ENCODE results near the gene BBS10.

The BBS10 gene

DNA sequence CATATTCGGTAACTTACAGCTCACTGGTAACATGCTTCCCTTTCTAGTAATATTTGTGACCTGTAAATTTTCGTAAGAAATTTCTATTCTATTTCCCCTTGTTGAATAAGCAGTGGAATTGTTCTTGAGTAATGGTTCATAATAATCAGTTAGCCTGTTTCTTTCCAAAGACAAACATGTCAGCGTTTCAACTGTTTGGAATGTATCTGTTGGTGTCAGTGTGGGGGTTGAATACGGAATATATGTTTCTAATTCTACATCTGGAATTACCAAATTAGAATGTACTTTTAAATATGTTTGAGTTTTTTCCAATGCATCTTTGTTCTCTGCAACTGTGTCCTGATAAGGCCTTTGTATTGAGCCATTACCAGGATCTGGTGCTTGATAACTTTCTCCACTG is 2.0 kb downstream of the BBS10 start:
- no peak for DNase-seq
- no peak overlapping the region for H3K27ac ChIP-seq (ENCODE audit: low read depth, low read length)
- H3K79me2 ChIP-seq (ENCODE audit: control insufficient read depth, insufficient read depth, low read length, poor library complexity) = peaks cover 4% of the 10 kb centered on the region
- no peak overlapping the region for H2AFZ ChIP-seq (ENCODE audit: insufficient read depth, low read length, poor library complexity)
- no peak overlapping the region for H2AK5ac ChIP-seq (ENCODE audit: low read length)
- no peak overlapping the region for H3K4ac ChIP-seq (ENCODE audit: low read depth, low read length)
- H3K4me1 ChIP-seq (ENCODE audit: control insufficient read depth in 1 of 2, insufficient read depth in 2 of 2, low read length in 2 of 2) = peaks cover 3% of the 10 kb centered on the region in 2 experiments
- H3K79me1 ChIP-seq (ENCODE audit: low read length) = peaks cover 8% of the 10 kb centered on the region
- H2BK120ac ChIP-seq (ENCODE audit: insufficient read depth, low read length, poor library complexity) = no peak overlapping the region
- H2BK12ac ChIP-seq (ENCODE audit: low read length) = no peak overlapping the region
- no peak overlapping the region for H3K18ac ChIP-seq (ENCODE audit: low read length)
- H4K91ac ChIP-seq (ENCODE audit: low read depth, low read length) = no peak overlapping the region
- H2BK5ac ChIP-seq (ENCODE audit: low read depth, low read length, poor library complexity) = no peak overlapping the region
- no peak overlapping the region for H4K8ac ChIP-seq (ENCODE audit: low read depth, low read length)
- no peak overlapping the region for H3K4me3 ChIP-seq (ENCODE audit: low read depth, low read length)
- no peak overlapping the region for H3K4me2 ChIP-seq (ENCODE audit: low read length)
- no peak overlapping the region for H3K14ac ChIP-seq (ENCODE audit: low read length)
- no peak overlapping the region for H3K9ac ChIP-seq (ENCODE audit: low read length)
- no peaks in the 10 kb centered on the region for H3K27me3 ChIP-seq (ENCODE audit: insufficient read depth, low read length)
- no peaks in the 10 kb centered on the region for H3K9me3 ChIP-seq (ENCODE audit: insufficient read depth, low read depth, low read length)
- H3K23ac ChIP-seq (ENCODE audit: low read length) = no peak overlapping the region
- H4K12ac ChIP-seq (ENCODE audit: low read depth, low read length) = no peak overlapping the region
- no peaks in the 10 kb centered on the region for H3K36me3 ChIP-seq (ENCODE audit: control insufficient read depth in 1 of 2, insufficient read depth in 2 of 2, low read length in 2 of 2)
- WGBS (ENCODE audit: extremely low coverage, insufficient coverage, insufficient read length) = no CpG with 5 or more reads among the region's 4 CpGs

DNA sequence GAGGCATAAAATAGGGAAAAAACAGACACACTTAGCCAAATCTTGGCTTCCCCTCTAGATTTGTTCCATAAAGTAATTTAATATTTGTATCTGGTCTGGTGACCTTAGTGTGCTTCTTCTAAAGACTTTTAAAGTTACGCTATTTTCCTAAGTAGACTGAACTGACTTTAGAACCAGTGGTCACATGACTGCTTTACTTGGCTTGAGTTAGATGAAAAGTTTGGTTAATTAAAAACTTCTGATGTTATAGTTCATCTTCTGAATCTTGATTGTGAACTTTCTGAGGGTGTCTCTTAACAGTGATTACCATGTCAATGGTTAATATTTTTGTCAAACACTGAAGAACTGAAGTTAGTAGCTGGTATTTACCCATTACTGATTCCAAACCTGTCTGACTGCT is 2.6 kb downstream of the BBS10 start:
- H2BK5ac ChIP-seq (ENCODE audit: low read depth, low read length, poor library complexity) = no peak overlapping the region
- no peak overlapping the region for H3K4me2 ChIP-seq (ENCODE audit: low read length)
- H3K79me2 ChIP-seq (ENCODE audit: control insufficient read depth, insufficient read depth, low read length, poor library complexity) = peaks cover 4% of the 10 kb centered on the region
- no peaks in the 10 kb centered on the region for H3K36me3 ChIP-seq (ENCODE audit: control insufficient read depth in 1 of 2, insufficient read depth in 2 of 2, low read length in 2 of 2)
- no peak for DNase-seq
- no peaks in the 10 kb centered on the region for H3K9me3 ChIP-seq (ENCODE audit: insufficient read depth, low read depth, low read length)
- H3K4ac ChIP-seq (ENCODE audit: low read depth, low read length) = no peak overlapping the region
- no CpG with 5 or more reads among the region's 1 CpG for WGBS (ENCODE audit: extremely low coverage, insufficient coverage, insufficient read length)
- no peak overlapping the region for H3K18ac ChIP-seq (ENCODE audit: low read length)
- H3K4me3 ChIP-seq (ENCODE audit: low read depth, low read length) = no peak overlapping the region
- no peak overlapping the region for H2AFZ ChIP-seq (ENCODE audit: insufficient read depth, low read length, poor library complexity)
- no peak overlapping the region for H4K12ac ChIP-seq (ENCODE audit: low read depth, low read length)
- no peak overlapping the region for H4K91ac ChIP-seq (ENCODE audit: low read depth, low read length)
- H3K14ac ChIP-seq (ENCODE audit: low read length) = no peak overlapping the region
- no peak overlapping the region for H2BK120ac ChIP-seq (ENCODE audit: insufficient read depth, low read length, poor library complexity)
- H3K27me3 ChIP-seq (ENCODE audit: insufficient read depth, low read length) = no peaks in the 10 kb centered on the region
- peaks cover 3% of the 10 kb centered on the region in 2 experiments for H3K4me1 ChIP-seq (ENCODE audit: control insufficient read depth in 1 of 2, insufficient read depth in 2 of 2, low read length in 2 of 2)
- no peak overlapping the region for H4K8ac ChIP-seq (ENCODE audit: low read depth, low read length)
- H2BK12ac ChIP-seq (ENCODE audit: low read length) = no peak overlapping the region
- no peak overlapping the region for H2AK5ac ChIP-seq (ENCODE audit: low read length)
- peaks cover 8% of the 10 kb centered on the region for H3K79me1 ChIP-seq (ENCODE audit: low read length)
- no peak overlapping the region for H3K27ac ChIP-seq (ENCODE audit: low read depth, low read length)
- no peak overlapping the region for H3K9ac ChIP-seq (ENCODE audit: low read length)
- no peak overlapping the region for H3K23ac ChIP-seq (ENCODE audit: low read length)

DNA sequence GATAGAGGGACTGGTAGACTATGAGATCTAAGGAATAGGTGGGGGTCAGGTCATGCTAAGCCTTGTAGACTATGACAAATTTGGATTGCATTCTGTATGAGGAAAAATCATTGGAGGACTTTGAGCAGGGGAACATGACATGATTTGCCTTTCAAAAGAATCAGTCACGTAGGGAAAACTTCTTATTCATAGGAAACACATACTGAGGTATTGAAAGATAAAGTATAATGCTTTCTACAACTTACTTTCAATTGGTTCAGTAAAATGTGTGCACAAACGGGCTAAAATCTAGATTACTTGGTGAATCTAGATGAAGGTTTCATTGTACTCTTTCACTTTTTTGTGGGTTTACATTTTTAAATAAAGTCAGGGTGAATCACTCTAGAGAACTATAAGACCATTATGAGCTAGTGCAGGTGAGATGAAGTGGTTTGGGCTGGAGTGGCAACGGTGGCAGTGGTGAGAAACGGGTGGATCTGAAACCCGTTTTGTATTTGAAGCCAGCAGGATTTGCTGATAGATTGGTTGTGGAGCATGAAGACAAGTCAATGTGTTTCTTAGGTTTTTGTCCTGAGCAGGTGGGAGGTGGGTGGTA is 6.7 kb downstream of the BBS10 start:
- H3K79me2 ChIP-seq (ENCODE audit: control insufficient read depth, insufficient read depth, low read length, poor library complexity) = no peaks in the 10 kb centered on the region
- H2BK5ac ChIP-seq (ENCODE audit: low read depth, low read length, poor library complexity) = no peak overlapping the region
- H2BK120ac ChIP-seq (ENCODE audit: insufficient read depth, low read length, poor library complexity) = no peak overlapping the region
- H3K4me3 ChIP-seq (ENCODE audit: low read depth, low read length) = no peak overlapping the region
- WGBS (ENCODE audit: extremely low coverage, insufficient coverage, insufficient read length) = no CpG with 5 or more reads among the region's 5 CpGs
- H3K27me3 ChIP-seq (ENCODE audit: insufficient read depth, low read length) = no peaks in the 10 kb centered on the region
- H3K14ac ChIP-seq (ENCODE audit: low read length) = no peak overlapping the region
- H3K9me3 ChIP-seq (ENCODE audit: insufficient read depth, low read depth, low read length) = no peaks in the 10 kb centered on the region
- DNase-seq = no peak
- H2BK12ac ChIP-seq (ENCODE audit: low read length) = no peak overlapping the region
- no peak overlapping the region for H4K91ac ChIP-seq (ENCODE audit: low read depth, low read length)
- H2AK5ac ChIP-seq (ENCODE audit: low read length) = no peak overlapping the region
- H3K4me1 ChIP-seq (ENCODE audit: control insufficient read depth in 1 of 2, insufficient read depth in 2 of 2, low read length in 2 of 2) = no peaks in the 10 kb centered on the region
- no peak overlapping the region for H3K23ac ChIP-seq (ENCODE audit: low read length)
- H3K27ac ChIP-seq (ENCODE audit: low read depth, low read length) = no peak overlapping the region
- no peak overlapping the region for H3K9ac ChIP-seq (ENCODE audit: low read length)
- no peak overlapping the region for H3K18ac ChIP-seq (ENCODE audit: low read length)
- H4K12ac ChIP-seq (ENCODE audit: low read depth, low read length) = no peak overlapping the region
- no peak overlapping the region for H3K4ac ChIP-seq (ENCODE audit: low read depth, low read length)
- H3K79me1 ChIP-seq (ENCODE audit: low read length) = no peaks in the 10 kb centered on the region
- no peak overlapping the region for H4K8ac ChIP-seq (ENCODE audit: low read depth, low read length)
- H2AFZ ChIP-seq (ENCODE audit: insufficient read depth, low read length, poor library complexity) = no peak overlapping the region
- H3K4me2 ChIP-seq (ENCODE audit: low read length) = no peak overlapping the region
- no peaks in the 10 kb centered on the region for H3K36me3 ChIP-seq (ENCODE audit: control insufficient read depth in 1 of 2, insufficient read depth in 2 of 2, low read length in 2 of 2)

DNA sequence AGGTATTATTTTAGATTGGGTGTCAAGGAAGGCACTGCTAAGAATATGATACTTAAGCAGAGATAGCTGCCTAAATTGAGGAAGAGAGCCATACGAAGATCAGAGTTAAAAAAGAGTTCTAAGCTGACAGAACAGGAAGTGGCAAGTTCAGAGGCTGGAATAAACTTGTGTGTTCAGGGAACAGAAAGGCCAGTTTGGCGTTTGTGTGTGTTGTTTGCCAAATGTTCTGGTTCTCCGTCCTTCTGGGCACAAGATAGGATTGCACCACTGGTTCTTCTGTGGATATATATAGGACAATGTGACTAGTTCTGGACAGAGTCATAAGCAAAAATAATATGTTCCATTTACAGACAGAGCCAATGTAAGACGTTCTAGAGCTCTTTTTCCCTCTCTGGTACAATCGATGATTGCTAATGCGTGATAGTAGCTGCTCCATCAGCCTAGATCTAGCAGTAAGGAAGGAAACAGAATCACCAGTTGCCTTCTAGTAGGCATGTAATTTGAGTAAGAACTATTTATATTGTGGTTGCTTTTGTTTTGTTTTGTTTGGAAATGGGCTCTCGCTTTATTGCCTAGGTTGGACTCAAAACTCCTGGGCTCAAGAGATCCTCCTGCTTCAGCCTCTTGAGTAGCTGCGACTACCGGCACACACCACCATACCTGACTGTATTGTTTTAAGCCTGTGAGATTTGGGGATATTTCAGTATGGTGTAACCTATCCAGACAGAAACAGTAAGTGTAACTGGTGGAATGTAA is 7.4 kb downstream of the BBS10 start:
- H3K4me2 ChIP-seq (ENCODE audit: low read length) = no peak overlapping the region
- no CpG with 5 or more reads among the region's 9 CpGs for WGBS (ENCODE audit: extremely low coverage, insufficient coverage, insufficient read length)
- no peak for DNase-seq

More for the DNA sequence above, 7.4 kb downstream of the BBS10 start:
- no peak overlapping the region for H3K18ac ChIP-seq (ENCODE audit: low read length)
- H3K79me1 ChIP-seq (ENCODE audit: low read length) = no peaks in the 10 kb centered on the region
- H2AFZ ChIP-seq (ENCODE audit: insufficient read depth, low read length, poor library complexity) = no peak overlapping the region
- no peak overlapping the region for H4K91ac ChIP-seq (ENCODE audit: low read depth, low read length)
- H4K12ac ChIP-seq (ENCODE audit: low read depth, low read length) = no peak overlapping the region
- no peak overlapping the region for H3K27ac ChIP-seq (ENCODE audit: low read depth, low read length)
- H4K8ac ChIP-seq (ENCODE audit: low read depth, low read length) = no peak overlapping the region
- H3K14ac ChIP-seq (ENCODE audit: low read length) = no peak overlapping the region
- no peaks in the 10 kb centered on the region for H3K79me2 ChIP-seq (ENCODE audit: control insufficient read depth, insufficient read depth, low read length, poor library complexity)
- H2AK5ac ChIP-seq (ENCODE audit: low read length) = no peak overlapping the region
- no peak overlapping the region for H3K4me3 ChIP-seq (ENCODE audit: low read depth, low read length)
- no peak overlapping the region for H3K23ac ChIP-seq (ENCODE audit: low read length)
- no peak overlapping the region for H2BK5ac ChIP-seq (ENCODE audit: low read depth, low read length, poor library complexity)
- H3K4ac ChIP-seq (ENCODE audit: low read depth, low read length) = no peak overlapping the region
- no peaks in the 10 kb centered on the region for H3K4me1 ChIP-seq (ENCODE audit: control insufficient read depth in 1 of 2, insufficient read depth in 2 of 2, low read length in 2 of 2)
- no peak overlapping the region for H2BK120ac ChIP-seq (ENCODE audit: insufficient read depth, low read length, poor library complexity)
- no peaks in the 10 kb centered on the region for H3K36me3 ChIP-seq (ENCODE audit: control insufficient read depth in 1 of 2, insufficient read depth in 2 of 2, low read length in 2 of 2)
- H3K9ac ChIP-seq (ENCODE audit: low read length) = no peak overlapping the region
- no peak overlapping the region for H2BK12ac ChIP-seq (ENCODE audit: low read length)
- H3K27me3 ChIP-seq (ENCODE audit: insufficient read depth, low read length) = no peaks in the 10 kb centered on the region
- H3K9me3 ChIP-seq (ENCODE audit: insufficient read depth, low read depth, low read length) = no peaks in the 10 kb centered on the region
